Activated CD8-positive, alpha-beta memory T cell treated with anti-CD3 and anti-CD28 coated beads for 1 hour (primary cell): Measurements from ENCODE around the gene ITGA3.

Experiments used
- DNase-seq, 2 donors: peaks; one replicate each; pipeline ENCODE4 v3.0.0-alpha.2; 2020; ENCODE audit warnings: low read depth in 1 of 2; ENCODE audit errors: extremely low read depth in 1 of 2

The ITGA3 gene

DNA sequence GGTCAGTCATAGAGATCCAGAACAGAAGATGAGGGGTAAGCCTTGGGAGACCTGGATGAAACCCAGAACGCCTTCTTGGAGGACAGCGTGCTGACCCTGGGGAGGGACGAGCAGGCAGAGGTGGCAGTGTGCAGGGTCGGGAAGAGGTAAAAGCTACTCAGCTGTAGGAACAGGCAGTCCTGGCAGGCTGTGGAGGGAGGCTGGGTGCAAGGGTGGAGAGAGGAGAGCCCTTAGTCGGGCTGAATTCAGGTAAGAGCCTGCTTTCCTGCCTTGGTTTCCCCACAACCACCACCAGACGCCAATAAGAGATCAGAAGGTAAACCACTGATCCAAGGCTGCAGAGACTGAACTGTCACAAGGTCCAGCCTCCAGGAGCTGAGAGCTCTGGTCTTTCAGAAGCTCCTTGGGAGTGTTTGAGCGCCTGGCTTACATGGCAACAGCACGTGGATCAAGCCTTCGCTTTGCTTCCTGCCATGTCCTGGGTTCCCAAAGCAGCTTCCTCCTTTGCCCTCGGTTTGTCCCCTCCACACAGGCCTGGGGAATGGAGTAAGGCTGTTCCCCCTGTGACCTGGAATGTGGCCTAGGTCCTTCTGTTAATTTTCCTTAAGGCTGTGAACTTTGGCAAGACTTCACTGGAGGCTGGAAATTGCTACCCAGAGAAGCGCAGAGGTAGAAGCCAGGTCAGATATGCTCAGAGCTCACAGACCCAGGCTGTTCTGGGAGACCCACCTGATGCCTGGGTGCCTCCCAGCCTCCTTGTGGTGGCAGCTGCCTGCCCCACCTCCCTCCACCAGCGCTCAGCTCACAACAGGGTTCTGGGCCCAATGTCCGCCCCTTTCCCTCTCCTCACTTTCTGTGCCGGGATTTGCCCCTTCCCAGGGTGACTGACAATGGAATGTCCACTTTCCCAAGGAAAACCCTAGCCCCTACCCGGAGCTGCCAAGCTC lies 35.3 kb downstream of the ITGA3 start:
- DNase-seq: no peak

DNA sequence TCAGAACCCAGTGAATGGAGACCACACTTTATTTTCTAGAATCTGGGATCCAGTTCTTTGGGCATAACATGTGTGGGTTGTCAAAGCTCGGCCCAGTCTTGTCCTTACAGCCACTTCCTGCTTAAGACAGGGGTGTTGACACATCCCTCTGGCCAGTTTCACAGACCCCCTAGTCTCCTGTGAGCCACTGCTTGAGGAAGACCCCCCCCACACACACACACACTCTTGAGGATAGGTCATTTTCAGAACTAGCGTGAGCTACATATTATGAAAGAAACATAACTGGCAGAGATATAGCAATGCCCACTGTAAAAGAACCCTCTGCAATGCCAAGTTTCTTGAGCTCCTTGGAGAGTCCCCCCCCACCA lies 36.0 kb downstream of the ITGA3 start:
- no peak for DNase-seq

DNA sequence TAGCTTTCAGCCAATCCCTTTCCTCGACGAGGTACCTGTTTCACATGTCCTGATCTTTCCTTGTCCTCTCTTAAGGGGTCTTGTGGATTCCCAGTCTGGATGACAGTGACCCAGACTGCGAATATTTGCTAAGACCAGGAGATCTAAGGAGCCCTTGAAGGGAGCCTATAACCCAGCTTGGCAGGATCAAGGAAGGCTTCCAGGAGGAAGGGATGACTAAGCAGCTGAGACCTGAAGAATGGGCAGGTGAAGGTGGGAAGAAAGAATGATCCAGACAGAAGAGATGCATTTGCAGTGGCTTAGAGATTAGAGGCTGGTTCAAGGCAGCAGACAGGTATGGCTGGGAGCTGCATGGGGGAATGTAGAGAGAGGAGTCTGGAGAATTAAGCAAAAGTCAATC lies 37.3 kb downstream of the ITGA3 start:
- DNase-seq: no peak

DNA sequence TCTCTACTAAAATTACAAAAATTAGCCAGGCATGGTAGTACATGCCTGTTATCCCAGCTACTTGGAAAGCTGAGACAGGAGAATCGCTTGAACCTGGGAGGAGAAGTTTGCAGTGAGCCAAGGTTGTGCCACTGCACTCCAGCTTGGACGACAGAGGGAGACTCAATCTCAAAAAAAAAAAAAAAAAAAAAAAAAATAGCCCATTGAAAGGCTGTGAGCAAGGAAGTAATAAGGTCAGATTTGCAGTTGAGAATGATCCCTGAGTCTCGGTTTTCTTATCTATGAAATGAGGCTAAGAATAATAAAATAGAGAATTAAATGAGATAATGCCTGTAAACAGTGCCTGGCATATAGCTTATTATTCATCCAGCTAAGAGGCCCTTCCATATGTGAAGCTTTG lies 37.9 kb downstream of the ITGA3 start:
- no peak for DNase-seq

DNA sequence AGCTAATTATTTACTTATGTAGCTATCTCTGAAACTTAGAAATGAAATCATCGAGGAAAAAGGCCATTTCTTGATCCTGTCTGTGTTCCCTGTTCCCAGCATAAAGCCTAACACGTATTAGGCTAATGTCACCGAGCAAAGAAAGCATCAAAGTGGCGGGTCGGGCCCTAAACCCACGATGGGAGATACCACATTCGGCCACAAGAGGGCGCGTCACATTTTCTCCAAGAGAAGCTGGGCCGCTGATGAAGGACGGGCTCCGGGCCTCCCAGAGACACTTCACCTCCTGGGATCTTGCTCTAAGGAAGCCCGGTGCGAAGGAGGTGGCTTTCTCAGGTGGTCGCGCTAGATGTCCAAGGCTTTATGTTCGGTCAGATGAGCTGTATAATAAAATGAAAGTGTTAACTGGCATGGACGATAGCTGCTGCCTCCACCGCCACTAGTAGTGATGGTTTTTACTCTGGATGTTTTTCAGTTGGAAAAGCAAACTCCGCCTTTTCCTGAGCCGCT lies 38.4 kb downstream of the ITGA3 start:
- DNase-seq: peak; percentile 77 to 83

DNA sequence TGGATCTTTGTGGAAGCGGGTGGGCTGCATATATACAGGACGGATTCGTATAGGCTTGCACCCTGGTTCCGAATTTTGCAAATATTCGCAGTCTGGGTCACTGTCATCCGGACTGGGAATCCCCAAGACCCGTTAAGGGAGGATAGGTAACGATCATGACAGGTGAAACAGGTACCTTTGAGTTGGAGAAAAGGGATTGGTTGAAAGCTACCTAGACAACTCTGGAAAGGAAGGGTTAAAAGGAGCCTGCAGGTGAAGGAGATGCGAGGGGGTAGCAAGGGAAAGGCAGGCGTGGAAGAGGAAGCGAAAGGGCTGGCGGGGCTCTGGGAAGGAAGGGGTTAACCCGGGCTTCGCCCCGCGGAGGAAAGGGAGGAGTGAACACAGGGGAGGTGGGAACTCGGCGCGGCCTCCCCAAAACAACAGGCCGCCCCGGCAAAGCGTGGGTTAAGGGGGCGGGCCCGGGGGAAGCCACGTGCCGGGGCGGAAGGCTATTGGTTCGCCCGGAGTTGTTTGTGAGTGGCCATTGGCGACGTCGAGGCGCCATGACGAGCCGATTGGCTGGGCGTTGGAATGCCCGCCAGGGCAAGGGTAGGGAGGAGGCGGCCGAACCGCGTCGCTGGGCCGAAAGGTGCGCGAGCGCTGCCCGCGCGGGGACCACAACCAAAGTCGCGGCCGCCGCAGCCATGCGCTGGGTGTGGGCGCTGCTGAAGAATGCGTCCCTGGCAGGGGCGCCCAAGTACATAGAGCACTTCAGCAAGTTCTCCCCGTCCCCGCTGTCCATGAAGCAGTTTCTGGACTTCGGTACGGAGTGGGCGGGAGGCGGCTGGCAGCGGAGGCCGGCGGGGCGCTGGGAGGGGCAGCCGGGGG lies 39.1 kb downstream of the ITGA3 start, which contains the start of gene PDK2:
Gene PDK2 (plus strand): TSS at position 599 of the 867 bp plus-strand sequence. CDS start 85 bp downstream, at position 684.
- DNase-seq: peak; percentile 87 to 93

DNA sequence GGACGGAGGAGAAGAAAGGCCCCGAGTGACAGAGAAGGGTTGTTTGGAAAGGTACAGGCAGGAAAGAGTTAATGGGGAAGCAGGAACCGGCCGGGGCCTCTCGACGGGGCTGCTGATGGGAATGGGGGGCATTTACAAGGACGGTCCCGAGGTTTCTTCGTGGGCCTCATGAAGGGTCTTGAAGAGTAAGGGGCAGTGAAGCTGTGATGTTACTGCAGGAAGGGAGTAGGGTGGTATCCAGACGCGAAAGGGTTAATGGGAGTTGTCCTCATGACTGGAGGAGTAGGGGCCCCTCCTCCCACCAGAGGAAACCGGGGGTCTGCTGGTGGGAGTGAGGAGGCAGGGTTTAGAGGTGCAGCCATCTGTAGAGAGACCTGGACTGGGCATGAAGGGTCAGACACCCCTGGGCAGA lies 39.7 kb downstream of the ITGA3 start:
- no peak for DNase-seq

DNA sequence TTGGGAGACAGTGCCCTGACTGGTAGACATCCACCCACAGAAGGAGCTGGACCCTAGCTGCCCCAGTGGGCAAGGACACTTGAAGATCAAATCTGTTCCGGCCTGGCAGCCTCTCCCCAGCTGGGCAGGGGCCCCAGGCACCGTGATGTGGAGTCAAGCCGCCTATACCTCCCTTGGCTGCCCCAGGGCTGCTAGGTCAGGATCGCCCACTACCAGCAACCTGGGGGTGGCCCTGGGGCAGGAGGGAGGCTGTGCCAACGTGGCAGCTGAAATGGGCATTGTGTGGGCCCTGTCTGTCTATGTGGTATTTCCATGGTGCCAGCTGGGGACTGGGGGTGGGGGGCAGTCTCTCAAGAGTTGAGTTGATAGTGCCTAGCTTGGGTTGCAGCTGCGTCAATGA lies 40.2 kb downstream of the ITGA3 start:
- DNase-seq: no peak

DNA sequence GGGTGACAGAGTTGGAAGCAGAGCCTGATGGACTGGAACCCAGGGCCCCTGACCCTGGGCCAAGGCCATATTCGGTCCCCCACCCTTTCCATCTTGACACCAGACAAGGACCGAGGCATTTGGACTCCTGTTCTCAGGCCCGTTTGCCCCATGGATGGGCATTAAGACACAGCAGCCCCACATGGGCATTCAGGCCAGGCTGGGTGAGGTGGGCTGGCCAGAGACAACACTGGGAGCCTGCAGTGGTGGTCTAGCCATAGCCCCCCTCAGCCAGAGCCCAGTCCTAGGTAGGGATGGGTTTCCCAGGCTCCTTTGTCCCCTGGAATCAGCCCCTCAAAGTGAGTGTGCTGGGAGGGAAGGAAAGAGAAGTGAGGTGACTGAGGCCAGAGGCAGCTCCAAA lies 40.8 kb downstream of the ITGA3 start:
- DNase-seq: no peak

DNA sequence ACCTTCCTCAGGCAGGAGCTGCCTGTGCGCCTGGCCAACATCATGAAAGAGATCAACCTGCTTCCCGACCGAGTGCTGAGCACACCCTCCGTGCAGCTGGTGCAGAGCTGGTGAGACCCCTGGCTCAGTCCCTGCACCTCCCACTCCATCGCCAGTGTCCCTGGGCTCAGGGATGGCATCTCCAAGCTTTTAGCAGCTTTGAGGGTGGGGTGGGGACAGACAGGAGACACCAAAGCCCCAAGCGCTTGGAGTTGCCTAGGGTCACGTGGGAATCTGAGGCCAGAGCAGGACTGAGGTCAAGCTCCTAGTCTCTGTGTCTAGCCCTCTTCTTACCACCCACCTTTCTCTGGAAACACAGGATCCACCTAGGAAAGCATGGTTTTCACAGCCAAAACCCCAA lies 41.5 kb downstream of the ITGA3 start:
- no peak for DNase-seq

DNA sequence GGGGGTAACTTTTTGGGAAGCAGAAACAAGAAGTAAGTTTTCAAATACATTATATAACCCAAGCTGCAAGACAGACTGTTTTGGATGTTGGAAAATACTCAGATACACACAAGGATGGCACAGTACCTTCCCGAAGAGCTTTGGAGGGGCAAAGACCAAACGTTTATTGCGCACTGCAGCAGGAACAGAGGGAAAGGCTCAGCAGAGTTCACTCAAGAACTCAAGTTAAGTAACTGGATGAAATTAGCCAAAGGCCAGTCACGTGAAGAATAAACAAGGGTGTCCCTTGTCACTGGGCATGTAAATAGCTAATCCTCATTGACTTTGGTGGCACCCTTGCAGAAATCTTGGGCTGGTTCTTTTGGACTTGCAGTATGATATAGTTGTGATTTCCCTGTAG lies 42.0 kb downstream of the ITGA3 start:
- no peak for DNase-seq

DNA sequence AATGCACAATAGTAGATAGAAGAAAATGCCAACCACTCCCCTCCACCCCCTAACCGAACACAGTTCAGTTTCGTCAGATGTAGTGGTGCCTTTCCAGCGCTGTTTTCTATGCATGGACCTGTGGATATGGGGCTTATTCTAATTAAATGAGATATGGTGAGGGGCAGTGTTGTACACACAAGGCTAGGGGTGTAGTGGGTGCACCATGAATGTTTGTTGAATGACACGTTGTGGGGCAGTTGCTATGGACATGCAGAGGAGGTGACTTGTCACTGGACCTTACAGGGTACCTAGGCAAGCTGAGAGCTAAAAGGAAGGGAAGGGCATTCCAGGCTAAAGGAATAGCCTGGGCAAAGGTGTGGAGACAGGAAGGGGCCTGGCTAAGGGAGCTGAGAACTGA lies 42.7 kb downstream of the ITGA3 start:
- no peak for DNase-seq

DNA sequence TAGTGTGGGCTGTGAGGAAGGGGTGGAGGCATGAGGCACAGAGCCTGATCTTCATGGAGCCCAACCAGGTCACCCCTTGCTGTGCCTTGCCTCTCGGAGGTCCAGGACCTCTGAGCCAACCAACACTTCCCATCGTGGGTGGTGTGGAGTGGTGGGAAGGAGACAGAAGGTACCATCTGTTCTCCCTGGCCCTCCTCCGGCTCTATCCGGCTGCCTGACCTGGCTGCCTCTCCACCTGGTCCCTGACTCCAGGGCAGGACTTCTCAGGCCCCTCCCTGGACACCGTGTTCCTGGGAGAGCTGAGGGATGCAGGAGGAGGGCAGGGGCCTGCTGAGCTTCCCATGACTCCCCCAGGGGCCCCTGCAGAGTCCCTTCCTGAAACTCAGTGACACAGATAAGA lies 43.1 kb downstream of the ITGA3 start:
- DNase-seq: no peak

DNA sequence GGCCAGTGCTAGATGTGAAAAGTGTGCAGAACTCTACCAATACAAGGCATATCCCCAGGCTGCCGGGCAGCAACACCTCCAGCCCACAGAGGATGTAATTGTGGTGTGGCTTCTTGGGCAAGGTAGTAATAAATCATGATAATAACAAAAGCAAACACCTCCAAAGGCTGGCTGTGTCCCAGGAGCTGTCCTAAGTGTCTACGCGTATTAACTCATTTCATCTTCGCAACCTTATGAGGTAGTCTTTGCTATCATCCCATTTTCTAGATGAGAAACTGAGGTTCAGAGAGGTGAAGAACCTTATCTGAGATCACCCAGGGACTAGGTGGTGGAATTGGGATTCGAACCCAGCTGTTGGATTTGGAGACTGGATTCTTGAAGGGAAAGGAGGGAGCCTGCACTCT lies 44.6 kb downstream of the ITGA3 start:
- DNase-seq: no peak

DNA sequence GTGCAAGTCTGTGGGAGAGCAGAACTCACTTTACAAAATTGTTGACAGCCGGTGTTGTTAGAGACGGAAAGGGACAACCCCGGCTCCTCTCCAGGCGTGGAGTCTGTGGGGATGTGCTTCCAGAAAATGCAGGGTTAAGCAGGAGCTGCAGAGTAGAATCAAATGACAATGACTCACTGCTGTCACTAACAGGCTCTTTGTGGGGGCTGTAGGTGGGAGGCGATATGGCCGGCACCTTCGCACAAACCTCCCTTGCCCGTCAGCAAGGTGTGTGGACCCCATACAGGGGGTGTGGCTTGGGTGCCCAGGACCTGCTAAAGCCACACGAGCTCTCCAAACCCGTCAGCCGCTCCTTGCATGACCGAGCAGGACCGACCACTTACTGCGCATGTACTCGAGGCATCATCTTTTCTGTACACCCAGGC lies 45.0 kb downstream of the ITGA3 start:
- DNase-seq: no peak

DNA sequence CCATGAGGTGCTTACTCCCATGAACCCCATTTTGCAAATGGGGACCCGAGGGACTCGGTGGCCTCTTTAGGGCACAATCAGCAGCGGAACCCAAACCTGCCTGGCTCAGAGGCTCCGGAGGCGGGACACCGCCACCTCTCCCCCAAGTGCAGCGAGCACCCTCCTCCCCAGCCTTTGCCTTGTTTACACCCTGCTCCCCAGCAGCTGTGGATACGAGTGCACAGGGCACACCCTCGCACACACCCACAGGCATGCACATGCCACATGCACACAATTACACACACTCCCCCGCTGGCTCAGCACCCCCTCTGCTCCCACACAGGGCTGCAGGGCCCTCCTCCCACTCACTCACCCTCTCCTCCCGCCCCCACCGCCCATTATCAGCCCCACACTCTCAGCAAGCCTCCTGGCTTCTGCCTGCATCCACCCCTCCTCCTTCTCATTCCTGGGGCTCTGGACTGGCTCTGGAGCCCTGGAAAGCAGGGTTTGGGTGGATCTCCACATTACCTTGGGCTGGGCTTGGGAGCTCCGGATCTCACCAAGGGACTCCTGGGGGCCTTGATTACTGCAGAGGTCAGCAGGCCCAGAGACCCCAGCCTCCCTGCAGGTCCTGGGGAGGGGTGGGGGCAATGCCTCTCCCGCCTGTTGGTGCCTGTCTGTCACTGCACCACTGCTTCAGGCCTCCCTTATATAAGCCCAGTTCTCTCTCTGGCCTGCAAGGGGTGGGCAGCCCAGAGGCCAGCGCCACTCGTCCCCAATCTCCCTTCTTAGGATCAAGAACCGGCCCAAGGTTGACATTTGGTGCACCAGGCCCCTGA lies 45.6 kb downstream of the ITGA3 start:
- DNase-seq: no peak

DNA sequence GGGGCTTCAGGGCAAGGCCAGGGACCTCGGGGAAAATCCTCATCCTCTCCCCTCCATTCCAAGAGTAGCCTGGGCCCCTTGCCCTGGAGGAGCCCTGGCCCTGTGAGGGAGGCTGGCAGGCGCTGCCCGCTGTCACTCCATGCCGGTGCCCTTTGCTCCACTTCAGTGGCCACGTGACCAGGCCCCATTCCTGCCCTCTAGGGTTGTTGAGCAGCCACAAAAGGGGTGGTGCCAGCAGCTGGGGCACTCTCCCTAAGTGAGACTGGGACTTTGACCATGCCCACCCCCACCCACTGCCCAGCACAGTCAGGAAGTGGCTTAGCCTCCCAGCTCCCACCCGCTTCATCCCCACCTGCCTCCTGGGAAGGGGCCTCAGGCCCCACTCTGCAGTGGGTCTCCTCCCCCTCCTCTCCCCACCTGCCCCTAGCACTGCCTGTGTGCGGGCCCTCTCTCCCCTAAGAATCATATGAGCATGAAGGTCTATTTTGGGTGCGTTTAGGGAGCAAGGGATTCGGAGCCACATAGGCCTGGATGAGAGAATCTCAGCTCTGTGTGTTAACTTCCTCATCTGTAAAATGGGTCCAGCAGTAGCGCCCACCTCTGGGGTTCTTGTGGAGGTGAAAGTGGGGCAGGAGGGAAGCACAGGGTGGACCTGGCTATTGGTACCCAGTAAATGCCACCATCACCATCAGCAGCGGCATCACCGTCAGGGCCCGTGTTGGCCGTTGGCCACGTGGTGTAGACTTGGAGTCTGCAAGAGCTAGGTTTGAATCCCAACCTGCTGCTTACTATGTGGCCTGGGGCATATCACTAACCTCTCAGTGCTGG lies 46.5 kb downstream of the ITGA3 start:
- DNase-seq: no peak

DNA sequence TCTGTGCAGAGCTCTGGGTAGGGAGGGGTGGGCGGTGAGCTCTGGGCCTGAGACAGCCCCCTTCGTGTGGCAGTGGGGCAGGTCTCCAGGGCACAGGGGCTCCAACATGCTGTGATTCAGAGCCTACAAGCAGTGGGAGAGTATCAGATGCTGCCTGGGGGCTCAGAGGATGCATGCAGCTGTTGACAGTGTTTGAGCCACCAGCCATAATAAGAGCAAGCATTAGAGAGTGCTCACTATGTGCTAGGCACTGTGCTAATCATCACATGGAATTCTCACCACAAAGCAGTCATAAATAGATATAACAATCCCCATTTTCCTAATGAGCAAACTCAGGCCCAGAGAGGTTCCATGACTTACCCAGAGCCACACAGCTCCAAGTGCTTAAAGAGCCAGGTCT lies 47.3 kb downstream of the ITGA3 start:
- DNase-seq: no peak

DNA sequence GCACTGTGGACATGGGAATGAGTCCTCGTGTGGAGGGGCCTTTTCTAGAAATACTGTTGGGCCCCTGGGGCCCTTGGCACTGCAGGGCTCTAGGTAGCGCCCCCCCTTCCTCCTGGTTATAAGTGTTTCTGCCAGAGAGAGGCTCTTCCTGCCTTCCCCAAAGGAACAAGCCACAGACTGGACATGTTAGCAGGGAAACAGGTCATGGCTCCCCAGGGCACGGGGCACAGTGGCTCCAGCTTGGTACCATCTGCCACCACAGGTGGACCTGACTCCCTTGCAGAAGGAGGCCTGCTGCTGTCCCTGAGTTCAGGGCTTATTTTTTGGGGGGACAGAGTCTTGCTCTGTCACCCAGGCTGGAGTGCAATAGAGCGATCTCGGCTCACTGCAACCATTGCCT lies 48.0 kb downstream of the ITGA3 start:
- DNase-seq: no peak

DNA sequence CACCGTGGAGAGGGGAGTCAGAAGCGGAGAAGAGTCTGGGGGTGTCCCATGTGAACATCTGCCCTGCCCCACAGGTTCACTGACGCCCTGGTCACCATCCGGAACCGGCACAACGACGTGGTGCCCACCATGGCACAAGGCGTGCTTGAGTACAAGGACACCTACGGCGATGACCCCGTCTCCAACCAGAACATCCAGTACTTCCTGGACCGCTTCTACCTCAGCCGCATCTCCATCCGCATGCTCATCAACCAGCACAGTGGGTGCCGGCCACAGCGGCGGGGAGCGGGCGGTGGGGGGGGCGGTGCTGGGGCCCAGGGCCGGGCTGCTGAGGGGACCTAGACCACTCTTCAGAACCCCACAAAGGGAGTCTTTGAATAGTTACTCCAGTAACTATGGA lies 49.9 kb downstream of the ITGA3 start:
- no peak for DNase-seq
